ENCODE measurements around the gene MEGF8.

Gene MEGF8

DNA sequence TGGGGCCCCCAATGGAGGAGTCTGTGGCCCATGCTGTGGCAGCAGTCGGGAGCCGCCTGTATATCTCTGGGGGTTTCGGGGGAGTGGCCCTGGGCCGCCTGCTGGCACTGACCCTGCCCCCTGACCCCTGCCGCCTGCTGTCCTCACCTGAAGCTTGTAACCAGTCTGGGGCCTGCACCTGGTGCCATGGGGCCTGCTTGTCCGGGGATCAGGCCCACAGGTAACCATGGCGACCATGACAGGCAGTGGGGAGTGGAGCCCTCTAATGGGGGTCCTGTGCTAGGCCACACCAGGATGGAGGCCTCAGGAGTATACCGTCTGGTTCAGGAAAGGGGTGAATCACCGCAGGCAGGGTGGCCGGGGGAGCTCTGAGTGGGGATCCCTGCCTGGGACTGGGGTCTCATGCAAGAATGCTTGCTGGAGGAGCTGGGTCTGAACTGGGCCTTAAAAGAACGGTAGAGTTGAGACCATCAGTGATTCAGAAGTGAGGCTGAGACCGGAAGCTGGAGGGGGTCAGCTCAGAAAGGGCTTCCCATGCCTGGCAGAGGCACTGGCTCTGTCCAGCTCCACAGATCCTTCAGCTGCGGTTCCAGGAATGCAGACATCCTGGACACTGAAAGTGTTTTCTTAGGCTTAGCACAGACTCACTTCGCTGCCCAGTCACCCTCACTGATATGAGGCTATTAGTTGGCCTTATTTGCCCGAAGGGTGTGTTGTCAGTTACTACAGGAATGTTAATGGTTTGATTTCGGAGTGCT is 35.5 kb downstream of the MEGF8 start:
- DNase-seq: no peak

DNA sequence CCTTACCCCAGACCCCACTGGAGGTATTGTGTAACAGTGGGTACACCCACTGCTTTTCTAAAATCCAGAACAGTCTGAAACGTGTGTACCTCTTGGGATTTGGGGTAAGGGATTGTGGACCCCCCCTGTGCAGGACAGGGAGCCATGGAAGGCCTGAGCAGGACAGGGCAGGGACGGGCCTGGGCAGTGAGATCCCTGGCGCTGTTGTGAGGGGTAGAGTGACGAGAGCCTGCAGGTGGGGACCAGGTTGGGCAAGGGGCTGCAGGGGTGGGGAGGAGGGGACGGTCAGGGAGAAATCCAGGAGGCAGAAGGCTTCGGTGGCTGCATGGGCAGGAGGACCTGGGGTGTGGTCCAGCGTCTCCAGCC is 36.1 kb downstream of the MEGF8 start:
- no peak for DNase-seq

DNA sequence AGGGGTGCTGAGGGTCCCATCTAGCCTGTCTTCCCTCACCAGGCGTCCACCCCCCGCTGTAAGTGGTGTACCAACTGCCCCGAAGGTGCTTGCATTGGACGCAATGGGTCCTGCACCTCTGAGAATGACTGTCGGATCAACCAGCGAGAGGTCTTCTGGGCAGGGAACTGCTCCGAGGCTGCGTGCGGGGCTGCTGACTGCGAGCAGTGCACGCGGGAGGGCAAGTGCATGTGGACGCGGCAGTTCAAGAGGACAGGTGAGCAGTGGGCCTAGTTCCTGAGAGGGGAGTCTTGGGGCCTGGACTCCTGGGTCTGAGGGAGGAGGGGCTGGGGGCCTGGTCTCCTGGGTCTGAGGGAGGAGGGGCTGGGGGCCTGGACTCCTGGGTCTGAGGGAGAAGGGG is 36.9 kb downstream of the MEGF8 start:
- DNase-seq: no peak

DNA sequence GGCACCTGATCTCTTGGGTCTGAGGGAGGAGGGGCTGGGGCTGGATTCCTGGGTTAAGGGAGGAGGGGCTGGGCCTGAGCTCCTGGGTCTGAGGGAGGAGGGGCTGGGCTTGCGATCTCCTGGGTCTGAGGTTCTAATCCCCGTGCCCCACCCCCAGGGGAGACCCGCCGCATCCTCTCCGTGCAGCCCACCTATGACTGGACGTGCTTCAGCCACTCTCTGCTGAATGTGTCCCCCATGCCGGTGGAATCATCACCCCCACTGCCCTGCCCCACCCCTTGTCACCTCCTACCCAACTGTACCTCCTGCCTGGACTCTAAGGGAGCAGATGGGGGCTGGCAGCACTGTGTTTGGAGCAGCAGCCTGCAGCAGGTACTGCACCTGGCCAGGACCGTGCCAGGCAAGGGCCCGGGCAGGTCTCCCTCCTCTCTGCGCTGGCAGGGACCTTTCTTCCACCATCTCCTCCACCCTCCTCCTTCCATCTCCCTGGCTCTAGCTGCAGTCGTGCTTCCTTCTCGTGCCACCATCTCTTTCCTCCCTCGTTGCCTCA is 37.5 kb downstream of the MEGF8 start:
- DNase-seq: no peak

DNA sequence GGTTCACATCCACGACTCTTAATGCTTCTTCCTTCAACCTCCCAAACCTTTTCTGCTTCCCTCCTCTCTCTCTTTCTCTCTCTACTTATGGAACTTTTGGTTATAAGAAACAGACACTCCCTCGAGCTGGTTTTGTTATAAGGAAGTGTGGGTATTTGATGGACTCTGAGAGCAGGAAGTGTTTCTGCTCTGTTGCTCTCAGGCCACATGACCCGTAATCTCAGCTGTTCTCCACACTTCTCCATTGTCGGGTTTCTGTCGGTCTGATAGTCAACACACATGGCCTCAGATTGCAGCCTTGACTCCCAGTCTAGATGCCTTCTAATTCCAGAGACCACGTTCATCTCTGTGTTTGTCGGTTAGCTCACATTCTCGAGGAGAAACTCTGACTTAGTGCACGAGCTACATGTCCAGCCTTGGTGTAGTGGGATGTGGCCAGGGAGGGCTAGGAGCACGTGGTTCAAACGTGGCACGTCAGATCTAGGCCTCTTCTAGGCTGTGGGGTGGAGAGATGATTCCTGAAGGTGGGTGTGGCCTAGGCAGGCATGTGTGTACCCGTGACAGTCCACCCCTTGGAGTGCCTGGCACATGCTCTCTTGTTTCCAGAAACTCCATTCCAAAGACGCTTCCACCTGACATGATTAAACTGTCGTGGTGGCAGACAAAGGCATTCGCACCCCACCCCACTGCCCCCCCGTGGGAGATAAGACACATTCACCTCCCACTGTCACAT is 38.3 kb downstream of the MEGF8 start:
- no peak for DNase-seq

DNA sequence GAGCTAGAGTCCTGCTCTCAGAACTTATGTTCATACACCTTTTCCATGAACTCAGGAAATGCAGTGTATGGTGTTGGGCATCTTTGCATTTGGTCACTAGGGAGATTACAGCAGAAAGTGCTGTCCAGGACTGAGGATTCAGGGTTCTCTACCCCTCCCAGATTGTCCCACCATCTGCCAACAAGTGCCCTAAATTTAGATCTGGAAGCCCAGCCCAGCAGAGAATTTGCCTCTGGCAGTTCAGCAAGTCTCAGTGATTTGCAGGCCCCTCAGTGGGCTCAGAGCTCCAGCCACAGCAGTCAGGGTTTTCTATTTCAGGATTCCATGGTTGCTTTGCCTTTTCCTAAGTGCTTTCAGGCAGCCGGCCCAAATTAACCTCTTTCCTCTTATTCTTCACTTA is 41.2 kb downstream of the MEGF8 start:
- no peak for DNase-seq

DNA sequence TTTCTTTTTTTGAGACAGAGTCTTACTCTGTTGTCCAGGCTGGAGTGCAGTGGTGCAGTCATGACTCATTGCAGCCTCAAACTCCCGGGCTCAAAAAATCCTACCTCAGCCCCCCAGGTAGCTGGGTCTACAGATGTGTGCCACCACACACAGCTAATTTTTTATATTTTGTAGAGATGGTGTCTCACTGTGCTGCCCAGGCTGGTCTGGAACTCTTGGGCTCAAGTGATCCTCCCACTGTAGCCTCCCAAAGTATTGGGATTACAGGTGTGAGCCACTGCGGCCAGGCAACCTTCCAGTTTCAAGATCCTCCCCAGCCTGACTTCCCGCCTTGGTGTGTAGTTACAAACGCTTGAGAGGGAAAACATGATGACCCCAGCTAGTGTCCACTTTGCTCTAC is 42.5 kb downstream of the MEGF8 start:
- no peak for DNase-seq

DNA sequence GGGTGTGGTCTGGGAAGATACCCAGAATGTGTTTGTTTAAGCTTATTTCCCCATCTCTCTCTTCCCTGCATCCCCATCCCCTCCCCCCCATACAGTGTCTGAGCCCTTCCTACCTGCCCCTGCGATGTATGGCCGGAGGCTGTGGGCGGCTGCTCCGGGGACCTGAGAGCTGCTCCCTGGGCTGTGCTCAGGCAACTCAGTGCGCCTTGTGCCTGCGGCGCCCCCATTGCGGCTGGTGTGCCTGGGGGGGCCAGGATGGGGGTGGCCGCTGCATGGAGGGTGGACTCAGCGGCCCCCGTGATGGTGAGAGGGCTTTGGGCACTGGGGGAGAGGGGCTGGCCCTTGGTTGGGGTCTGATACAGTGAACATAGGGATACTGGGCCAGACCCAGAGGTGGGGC is 42.9 kb downstream of the MEGF8 start:
- no peak for DNase-seq

DNA sequence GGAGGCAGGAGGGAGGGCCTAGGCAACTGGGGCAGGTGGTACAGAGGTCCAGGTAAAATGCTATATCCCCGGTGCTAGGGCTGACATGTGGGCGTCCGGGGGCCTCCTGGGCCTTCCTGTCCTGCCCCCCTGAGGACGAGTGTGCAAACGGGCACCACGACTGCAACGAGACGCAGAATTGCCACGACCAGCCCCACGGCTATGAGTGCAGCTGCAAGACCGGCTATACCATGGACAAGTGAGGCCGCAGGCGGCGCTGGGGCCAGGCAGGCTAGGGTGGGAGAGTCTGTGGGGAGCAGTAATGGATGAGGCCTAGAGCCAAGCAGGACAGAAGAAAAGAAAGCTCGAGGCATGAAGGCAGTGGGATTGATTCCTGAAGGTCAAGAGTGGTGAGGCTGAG is 43.3 kb downstream of the MEGF8 start:
- no peak for DNase-seq

DNA sequence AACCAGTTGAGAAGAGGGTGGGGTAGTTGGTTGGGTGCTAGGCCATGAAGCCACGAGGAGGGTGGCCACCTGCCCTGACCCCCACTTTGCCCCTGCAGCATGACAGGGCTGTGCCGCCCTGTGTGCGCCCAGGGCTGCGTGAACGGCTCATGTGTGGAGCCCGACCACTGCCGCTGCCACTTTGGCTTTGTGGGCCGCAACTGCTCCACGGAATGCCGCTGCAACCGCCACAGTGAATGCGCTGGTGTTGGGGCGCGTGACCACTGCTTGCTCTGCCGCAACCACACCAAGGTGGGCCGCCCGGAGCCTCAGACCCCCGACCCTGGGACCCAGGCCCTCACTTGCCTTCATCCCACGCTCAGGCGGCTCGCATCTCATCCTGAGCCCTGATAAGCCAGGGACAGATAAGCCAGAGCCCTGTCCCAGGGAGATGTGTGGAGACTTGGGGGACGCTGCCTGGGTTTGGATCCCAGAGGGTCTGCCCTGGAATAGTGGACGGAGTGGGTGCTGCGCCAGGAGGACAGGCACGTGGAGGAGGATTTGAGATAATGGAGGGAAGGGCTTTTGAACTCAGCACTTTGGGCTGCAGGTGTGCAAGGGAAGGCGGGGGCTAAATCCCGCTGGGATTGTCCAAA is 44.1 kb downstream of the MEGF8 start:
- no peak for DNase-seq

DNA sequence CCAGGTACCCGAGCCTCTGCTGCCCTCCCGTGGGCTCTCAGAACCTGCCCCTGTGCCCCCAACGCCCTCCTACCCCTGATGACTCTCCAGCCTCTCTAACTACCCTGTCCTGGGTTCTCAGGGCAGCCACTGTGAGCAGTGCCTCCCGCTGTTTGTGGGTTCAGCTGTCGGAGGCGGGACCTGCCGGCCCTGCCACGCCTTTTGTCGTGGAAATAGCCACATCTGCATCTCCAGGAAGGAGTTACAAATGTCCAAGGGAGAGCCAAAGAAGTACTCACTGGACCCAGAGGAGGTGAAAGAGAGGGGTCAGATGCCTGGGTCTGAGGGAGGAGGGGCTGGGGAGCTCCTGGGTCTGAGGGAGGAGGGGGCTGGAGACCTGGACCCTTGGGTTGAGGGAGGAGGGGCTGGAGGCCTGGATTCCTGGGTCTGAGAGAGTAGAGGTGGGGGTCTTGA is 44.7 kb downstream of the MEGF8 start:
- peak; percentile 10 to 46 (median 41) for DNase-seq

DNA sequence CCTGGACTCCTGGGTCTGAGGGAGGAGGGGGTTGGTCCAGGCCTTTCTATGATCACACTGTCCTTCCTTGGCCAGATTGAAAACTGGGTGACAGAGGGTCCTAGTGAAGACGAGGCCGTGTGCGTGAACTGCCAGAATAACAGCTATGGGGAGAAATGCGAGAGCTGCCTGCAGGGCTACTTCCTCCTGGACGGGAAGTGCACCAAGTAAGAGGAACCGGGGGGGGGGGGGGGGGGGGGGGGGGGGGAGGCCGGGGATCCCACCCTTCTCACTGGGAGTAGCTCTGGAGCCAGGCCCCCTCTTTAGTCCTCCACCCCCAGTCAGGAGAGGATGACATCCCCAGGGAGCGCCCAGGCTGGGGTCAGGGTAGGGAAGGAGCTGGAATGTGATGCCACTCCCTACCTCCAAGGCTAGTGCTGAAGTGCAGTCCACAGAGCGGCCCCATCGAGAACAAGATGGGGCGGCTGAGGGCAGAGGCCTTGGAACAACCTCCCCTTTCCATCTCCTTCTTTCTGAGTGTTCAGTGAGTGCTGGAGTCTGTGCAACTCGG is 45.3 kb downstream of the MEGF8 start:
- DNase-seq: no peak

DNA sequence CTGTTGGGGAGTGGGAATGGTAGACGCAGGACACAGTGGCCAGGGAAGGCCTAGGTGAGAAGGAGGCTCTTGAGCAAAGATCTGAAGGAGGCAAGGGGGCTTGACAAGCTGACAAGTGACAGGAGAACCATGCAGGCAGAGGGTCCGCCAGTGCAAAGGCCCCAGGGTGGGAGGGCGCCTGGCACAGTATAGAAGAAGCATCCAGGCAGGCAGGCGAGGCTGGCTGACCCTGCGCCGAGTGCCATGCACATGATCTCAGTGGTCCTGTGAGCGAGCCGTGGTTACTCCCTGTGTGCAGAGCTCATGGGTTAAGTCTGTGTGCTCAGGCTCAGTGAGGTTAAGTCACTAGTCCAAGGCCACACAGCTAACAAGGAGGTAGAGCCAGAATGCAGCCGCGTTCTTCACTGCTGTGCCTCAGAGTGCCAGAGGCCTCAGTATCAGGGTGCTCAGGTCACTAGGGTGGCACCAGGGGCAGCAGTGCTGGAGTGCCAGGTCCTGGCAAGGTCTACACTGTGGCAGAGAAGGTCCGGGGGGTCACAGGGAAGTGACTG is 49.5 kb downstream of the MEGF8 start:
- no peak for DNase-seq

DNA sequence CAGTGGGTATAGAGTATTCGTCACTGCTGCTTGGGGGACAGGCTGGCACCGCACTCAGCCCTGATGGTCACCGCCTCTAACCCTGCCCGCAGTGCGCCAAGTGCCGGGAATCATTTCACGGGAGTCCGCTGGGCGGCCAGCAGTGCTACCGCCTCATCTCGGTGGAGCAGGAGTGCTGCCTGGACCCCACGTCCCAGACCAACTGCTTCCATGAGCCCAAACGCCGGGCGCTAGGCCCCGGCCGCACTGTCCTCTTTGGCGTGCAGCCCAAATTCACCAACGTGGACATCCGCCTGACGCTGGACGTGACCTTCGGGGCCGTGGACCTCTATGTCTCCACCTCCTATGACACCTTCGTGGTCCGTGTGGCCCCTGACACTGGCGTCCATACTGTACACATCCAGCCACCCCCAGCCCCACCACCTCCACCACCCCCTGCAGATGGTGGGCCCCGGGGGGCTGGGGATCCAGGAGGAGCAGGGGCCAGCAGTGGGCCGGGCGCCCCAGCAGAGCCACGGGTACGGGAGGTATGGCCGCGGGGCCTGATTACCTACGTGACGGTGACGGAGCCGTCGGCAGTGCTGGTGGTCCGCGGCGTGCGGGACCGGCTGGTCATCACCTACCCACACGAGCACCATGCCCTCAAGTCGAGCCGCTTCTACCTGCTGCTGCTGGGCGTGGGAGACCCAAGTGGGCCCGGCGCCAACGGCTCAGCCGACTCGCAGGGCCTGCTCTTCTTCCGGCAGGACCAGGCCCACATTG is 50.2 kb downstream of the MEGF8 start:
- DNase-seq: no peak

DNA sequence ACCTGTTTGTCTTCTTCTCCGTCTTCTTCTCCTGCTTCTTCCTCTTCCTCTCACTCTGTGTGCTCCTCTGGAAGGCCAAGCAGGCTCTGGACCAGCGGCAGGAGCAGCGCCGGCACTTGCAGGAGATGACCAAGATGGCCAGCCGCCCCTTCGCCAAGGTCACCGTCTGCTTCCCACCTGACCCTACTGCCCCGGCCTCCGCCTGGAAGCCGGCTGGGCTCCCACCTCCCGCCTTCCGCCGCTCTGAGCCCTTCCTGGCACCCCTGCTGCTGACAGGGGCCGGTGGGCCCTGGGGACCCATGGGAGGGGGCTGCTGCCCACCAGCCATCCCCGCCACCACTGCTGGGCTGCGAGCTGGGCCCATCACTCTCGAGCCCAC is 50.7 kb downstream of the MEGF8 start:
- no peak for DNase-seq

DNA sequence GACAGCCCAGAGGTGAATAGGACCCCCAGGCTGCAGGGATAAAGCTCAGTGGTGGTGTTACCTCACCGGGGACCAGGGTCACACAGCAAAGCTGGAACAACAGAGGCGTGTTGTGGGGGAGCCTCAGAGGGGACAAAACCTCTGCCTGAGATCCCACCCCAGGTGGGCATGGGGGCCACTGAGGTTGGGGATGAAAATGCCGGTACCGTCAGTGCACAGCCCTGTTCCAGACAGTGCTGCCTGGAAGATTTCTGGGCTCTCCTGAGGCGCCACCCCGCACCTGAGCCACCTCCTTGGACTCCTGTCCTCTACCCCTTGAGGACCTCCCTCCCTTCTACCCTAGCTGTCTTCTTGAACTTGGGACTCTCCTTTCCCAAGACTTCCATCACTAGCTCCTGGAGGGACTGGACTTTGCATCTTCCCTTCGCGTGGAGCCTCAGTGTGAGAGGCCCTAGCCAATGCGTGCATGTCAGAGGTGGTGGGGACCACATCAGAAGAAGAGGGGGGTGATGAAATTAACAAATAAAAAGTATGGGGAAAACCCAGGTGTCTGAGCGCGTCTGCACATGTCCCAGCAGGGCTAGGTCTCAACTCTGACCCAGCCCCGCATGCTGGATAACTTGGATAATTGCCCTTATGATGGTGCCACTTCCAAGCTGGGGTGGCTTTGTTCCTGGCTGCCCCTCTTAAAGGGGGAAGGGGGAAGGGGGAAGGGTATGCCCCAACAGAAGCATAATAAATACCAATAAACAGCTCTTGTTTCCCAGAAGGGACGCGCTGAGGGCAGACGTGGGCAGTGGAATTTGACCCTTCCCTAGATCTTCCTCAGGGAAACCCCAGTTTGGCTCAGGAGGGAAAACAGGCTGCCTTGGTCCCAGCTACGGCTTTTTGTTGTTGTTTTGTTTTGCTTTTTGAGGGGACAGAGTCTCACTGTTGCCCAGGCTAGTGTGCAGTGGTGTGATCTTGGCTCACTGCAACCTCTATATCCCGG is 53.1 kb downstream of the MEGF8 start:
- DNase-seq: no peak

DNA sequence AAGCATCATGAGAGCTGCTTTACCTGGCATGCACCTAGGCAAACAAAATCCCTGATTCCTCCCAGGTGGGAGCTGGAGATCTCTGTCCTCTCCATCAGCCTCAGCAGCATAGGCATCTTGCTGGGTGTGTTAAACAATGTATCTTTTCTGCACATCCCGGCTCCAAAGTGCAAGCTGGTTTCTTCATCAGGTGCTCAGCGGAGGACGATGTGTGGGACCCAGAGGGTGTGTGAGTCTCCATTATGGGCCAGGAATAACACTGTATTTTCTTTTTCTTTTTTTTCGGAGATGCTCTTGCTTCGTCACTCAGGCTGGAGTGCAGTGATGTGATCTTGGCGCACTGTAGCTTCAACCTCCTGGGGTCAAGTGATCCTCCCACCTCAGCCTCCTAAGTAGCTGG is 54.7 kb downstream of the MEGF8 start:
- peak in 1 of 3 experiments; percentile 10 for DNase-seq

DNA sequence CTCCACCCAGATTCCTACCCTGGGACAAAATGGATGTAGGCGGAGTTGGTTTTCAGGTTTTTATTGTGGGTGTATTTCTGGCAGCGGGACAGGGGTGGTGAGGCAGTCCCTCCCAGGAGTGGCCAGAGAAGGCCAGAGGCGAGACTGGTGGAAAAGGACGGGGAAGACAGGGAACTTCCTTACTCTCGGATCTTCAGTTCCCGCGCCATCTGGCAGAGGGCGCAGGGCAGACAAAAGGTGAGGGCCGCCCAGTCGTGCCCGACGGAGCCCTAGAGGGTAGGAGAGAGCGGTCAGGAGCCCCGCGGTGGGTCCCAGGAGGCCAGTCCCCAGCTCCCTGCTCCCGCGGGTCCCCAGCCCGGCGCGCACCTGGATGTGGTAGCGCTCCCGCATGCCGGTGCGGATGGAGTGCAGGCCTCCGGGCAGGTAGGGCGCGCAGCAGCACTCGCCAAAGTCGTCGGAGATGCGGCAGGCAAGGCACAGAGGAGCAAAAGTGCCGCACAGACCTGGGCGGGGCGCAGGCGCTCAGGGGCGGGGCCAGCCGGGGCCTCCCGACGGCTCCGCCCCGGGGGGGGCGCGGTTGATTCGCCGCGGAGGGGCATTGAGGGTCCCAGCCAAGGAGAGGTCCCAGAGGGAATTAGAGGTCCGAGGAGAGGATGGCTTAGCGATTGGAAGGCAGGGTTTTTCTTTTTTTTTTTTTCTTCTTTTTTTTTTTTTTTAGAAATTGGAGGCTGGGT is 61.7 kb downstream of the MEGF8 start:
- peak; percentile 73 to 90 (median 89) for DNase-seq

DNA sequence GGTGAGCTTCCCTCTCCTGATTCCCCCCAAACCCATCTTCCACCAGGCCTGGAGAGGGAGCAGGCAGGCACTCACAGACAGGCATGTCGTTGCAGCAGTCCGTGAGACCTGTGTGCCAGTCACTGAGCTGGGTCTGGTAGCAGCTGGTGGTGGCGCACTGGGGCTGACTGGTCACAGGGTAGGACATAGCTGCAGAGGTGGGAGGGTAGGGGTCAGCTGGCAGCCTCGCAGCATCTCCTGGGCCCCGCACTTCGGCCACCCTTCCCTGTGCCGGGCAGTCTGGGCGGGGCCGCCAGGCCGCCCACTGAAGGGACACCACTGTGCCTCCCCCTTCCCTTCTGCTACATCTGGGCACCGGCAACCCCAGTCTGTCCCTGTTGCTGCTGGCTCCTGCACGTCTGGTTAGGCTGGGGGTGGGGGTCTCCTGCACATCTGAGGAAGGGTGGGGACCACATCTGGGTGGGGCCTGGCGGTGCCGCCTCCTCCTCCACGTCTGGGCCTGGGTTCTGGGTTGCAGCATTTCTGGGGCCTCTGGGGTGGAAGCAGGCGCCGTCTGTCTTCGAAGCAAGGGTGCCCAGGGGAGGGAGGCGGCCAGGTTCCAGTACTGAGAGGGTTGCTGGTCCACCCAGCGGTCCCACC is 63.5 kb downstream of the MEGF8 start:
- DNase-seq: no peak

DNA sequence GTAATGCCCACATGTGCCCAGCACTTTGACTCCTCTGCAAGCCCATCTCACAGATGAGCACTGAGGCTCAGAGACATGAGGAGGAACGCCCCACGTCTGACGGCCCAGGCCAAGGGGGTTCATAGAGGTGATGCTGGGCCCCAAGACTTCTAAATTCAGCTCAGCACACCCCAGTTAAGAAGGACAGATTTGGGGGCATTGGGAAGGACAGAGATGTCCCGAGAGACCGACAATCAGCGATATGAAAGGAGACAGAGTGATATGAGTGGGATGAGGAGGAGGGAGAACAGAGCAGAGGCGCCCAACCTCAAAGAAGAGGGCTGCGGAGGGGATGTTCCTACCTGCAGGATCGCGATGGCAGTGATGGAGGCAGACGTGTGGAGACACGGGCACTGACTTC is 64.5 kb downstream of the MEGF8 start, which contains the start of gene CNFN:
Gene CNFN, minus strand, starts transcription at position 399 of the 400 bp plus-strand sequence. CDS start 1,260 bp downstream, outside the sequence.
- no peak for DNase-seq

Data from NCI-H1417 (cell line).